Ovary (tissue), 3 donors: ENCODE measurements around the gene DIS3L2.

Experiments used
- EP300 ChIP-seq: sonication (generic); formaldehyde crosslinking; IDR thresholded peaks from one replicate; pipeline ENCODE4 v1.6.1; 2017; ENCODE audit warnings: antibody characterized with exemption
- TF ChIP-seq, protein P1 (sequence below), 3 donors: fragments of 450-650 bp in 2 of 3; fragments of 200-600 bp in 1 of 3; IDR thresholded peaks; one replicate each; pipeline versions ENCODE4 v1.5.1 to v1.8.0; 2016 to 2022; ENCODE audit warnings: antibody characterized with exemption in 3 of 3, mild to moderate bottlenecking in 1 of 3
- donor health status: DM: no; HTN: no; CAD: no.

DNA sequence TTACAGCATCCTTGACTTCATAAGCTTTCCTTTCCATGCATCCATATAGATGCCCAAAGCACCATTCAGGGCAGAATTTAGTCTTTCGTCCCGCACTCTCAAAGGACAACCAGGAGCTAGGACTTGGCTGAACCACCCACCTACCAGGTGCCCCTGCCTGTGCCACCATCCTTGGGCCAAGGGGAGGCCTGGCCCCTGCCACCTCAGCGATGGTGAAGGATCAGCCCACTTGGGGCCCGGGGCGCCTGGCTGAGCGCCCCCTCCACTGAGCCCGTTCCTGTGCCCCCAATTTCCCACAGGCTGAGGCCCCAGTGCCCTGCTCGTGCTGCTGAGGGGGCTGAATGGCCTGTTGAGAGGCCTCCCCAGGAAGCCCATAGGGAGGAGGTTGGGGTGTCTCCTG, 383.7 kb downstream of the DIS3L2 start:
- TF ChIP-seq, protein P1, sequence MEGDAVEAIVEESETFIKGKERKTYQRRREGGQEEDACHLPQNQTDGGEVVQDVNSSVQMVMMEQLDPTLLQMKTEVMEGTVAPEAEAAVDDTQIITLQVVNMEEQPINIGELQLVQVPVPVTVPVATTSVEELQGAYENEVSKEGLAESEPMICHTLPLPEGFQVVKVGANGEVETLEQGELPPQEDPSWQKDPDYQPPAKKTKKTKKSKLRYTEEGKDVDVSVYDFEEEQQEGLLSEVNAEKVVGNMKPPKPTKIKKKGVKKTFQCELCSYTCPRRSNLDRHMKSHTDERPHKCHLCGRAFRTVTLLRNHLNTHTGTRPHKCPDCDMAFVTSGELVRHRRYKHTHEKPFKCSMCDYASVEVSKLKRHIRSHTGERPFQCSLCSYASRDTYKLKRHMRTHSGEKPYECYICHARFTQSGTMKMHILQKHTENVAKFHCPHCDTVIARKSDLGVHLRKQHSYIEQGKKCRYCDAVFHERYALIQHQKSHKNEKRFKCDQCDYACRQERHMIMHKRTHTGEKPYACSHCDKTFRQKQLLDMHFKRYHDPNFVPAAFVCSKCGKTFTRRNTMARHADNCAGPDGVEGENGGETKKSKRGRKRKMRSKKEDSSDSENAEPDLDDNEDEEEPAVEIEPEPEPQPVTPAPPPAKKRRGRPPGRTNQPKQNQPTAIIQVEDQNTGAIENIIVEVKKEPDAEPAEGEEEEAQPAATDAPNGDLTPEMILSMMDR (IDR thresholded peaks at IDR 0.05) = no peak
- TF ChIP-seq EP300 = no peak
